OCI-LY3 (cell line): ENCODE results near the gene LTC4S.

Source experiments
- H2AFZ ChIP-seq: fragments of 200-600, 300-600 bp; shearing (Covaris generic); 2 replicates; pipeline ENCODE4 v1.6.0; 2014; ENCODE audit warnings: antibody characterized with exemption, low read depth, low read length
- H3K27ac ChIP-seq: fragments of 200-600, 300-600 bp; sonication (generic); 2 replicates; pipeline ENCODE4 v1.5.1; 2014; ENCODE audit warnings: mild to moderate bottlenecking, low read length, moderate library complexity, mixed read lengths
- H3K27me3 ChIP-seq: fragments of 200-600, 300-600 bp; sonication (generic); 2 replicates; pipeline ENCODE4 v1.6.1; 2014; ENCODE audit warnings: low read depth, low read length, mixed read lengths
- H3K36me3 ChIP-seq: fragments of 200-600, 300-600 bp; sonication (generic); replicated peaks from 2 replicates; pipeline ENCODE3; 2014; ENCODE audit warnings: low read depth, low read length, mixed read lengths
- H3K4me1 ChIP-seq: fragments of 300-600, 200-600 bp; sonication (generic); 2 replicates; pipeline ENCODE4 v1.6.1; 2014; ENCODE audit warnings: low read length, mixed read lengths
- H3K4me2 ChIP-seq: fragments of 200-600, 300-600 bp; sonication (generic); 2 replicates; pipeline ENCODE4 v1.6.1; 2014; ENCODE audit warnings: low read length, mixed read lengths
- H3K4me3 ChIP-seq: fragments of 300-600, 200-600 bp; sonication (generic); 2 replicates; pipeline ENCODE4 v1.5.1; 2014; ENCODE audit warnings: antibody characterized with exemption, mild to moderate bottlenecking, low read length, moderate library complexity
- H3K79me2 ChIP-seq: fragments of 300-600, 200-600 bp; shearing (Covaris generic); 2 replicates; pipeline ENCODE4 v1.6.1; 2014; ENCODE audit warnings: mild to moderate bottlenecking, low read length, mixed read lengths
- H3K9ac ChIP-seq: fragments of 300-600, 200-600 bp; shearing (Covaris generic); 2 replicates; pipeline ENCODE4 v1.6.0; 2014; ENCODE audit warnings: mild to moderate bottlenecking, low read length, moderate library complexity
- H3K9me3 ChIP-seq: fragments of 200-600, 300-600 bp; shearing (Covaris generic); 2 replicates; pipeline ENCODE4 v1.6.1; 2014; ENCODE audit warnings: low read length, mixed read lengths; ENCODE audit not compliant: insufficient read depth
- H4K20me1 ChIP-seq: fragments of 200-600, 300-600 bp; sonication (generic); 2 replicates; pipeline ENCODE4 v1.6.1; 2016; ENCODE audit warnings: low read length, mixed read lengths; ENCODE audit not compliant: insufficient read depth
- CTCF ChIP-seq: fragments of 200-600, 300-600 bp; sonication (generic); IDR thresholded peaks from 2 replicates; pipeline ENCODE4 v1.5.1; 2014; ENCODE audit warnings: antibody characterized with exemption, low read length, low read depth
- EZH2phosphoT487 ChIP-seq: fragments of 200-600 bp; shearing (Covaris generic); IDR thresholded peaks from 2 replicates; pipeline ENCODE4 v1.6.1; 2018; ENCODE audit warnings: antibody characterized with exemption, mixed run types, low read depth

LTC4S gene

GRCh38 chr5:179779826-179780225 lies 14.0 kb upstream of the LTC4S start:
- no peaks in the 10 kb centered on the region for H3K27me3 ChIP-seq
- H3K27ac ChIP-seq: no peak overlapping the region
- H3K36me3 ChIP-seq: peaks cover 24% of the 10 kb centered on the region
- no peaks in the 10 kb centered on the region for H3K9me3 ChIP-seq
- H3K4me3 ChIP-seq: no peak overlapping the region
- no peaks in the 10 kb centered on the region for H3K4me1 ChIP-seq
- no peaks in the 10 kb centered on the region for H3K79me2 ChIP-seq
- H3K9ac ChIP-seq: no peak overlapping the region
- H4K20me1 ChIP-seq: no peaks in the 10 kb centered on the region
- no peak overlapping the region for H3K4me2 ChIP-seq
- no peak overlapping the region for H2AFZ ChIP-seq
- no peak for TF ChIP-seq CTCF
- no peak for TF ChIP-seq EZH2phosphoT487

GRCh38 chr5:179780362-179780761 lies 13.4 kb upstream of the LTC4S start:
- no peak for TF ChIP-seq CTCF
- TF ChIP-seq EZH2phosphoT487: no peak
- Histone ChIP-seq H3K4me3 (no peak overlapping the region), H3K27me3 (no peaks in the 10 kb centered on the region), H4K20me1 (no peaks in the 10 kb centered on the region), H3K27ac (no peak overlapping the region), H3K9ac (no peak overlapping the region), H3K9me3 (no peaks in the 10 kb centered on the region), H3K79me2 (no peaks in the 10 kb centered on the region), H2AFZ (no peak overlapping the region), H3K4me1 (no peaks in the 10 kb centered on the region), H3K36me3 (peaks cover 18% of the 10 kb centered on the region), H3K4me2 (no peak overlapping the region)

- H3K36me3 ChIP-seq: peaks cover 6% of the 10 kb centered on the region
- no peaks in the 10 kb centered on the region for H3K4me1 ChIP-seq
- no peak for TF ChIP-seq EZH2phosphoT487
- no peak for TF ChIP-seq CTCF
- no peak overlapping the region for H3K4me3 ChIP-seq
- H3K27ac ChIP-seq: no peak overlapping the region
- no peaks in the 10 kb centered on the region for H4K20me1 ChIP-seq
- H2AFZ ChIP-seq: no peak overlapping the region
- no peaks in the 10 kb centered on the region for H3K27me3 ChIP-seq
- H3K4me2 ChIP-seq: no peak overlapping the region
- H3K9ac ChIP-seq: no peak overlapping the region
- H3K79me2 ChIP-seq: no peaks in the 10 kb centered on the region
- H3K9me3 ChIP-seq: no peaks in the 10 kb centered on the region
These were observed 11.9 kb upstream of the LTC4S start for GRCh38 chr5:179781846-179782245.

- Histone ChIP-seq H3K9ac (no peak overlapping the region), H2AFZ (no peak overlapping the region), H3K27ac (no peak overlapping the region), H4K20me1 (no peaks in the 10 kb centered on the region), H3K9me3 (no peaks in the 10 kb centered on the region), H3K4me2 (no peak overlapping the region), H3K4me3 (no peak overlapping the region), H3K27me3 (no peaks in the 10 kb centered on the region), H3K4me1 (no peaks in the 10 kb centered on the region), H3K36me3 (peaks cover 3% of the 10 kb centered on the region), H3K79me2 (no peaks in the 10 kb centered on the region)
- no peak for TF ChIP-seq CTCF
- no peak for TF ChIP-seq EZH2phosphoT487
These were observed 10.7 kb upstream of the LTC4S start for GRCh38 chr5:179783128-179783527.
